IPS-NIHi7 (cell line): ENCODE data around the gene ASXL1.

Experiments used
- DNase-seq: peaks from one replicate; pipeline ENCODE4 v3.0.0; 2012; ENCODE audit warnings: mixed read lengths; ENCODE audit errors: extremely low spot score

ASXL1 gene

GRCh38 chr20:32453467-32454163 is 95.5 kb downstream of the ASXL1 start:
- DNase-seq: no peak

GRCh38 chr20:32454164-32455145 is 96.3 kb downstream of the ASXL1 start:
- DNase-seq: no peak

GRCh38 chr20:32455171-32455900 is 97.2 kb downstream of the ASXL1 start:
- no peak for DNase-seq

GRCh38 chr20:32455901-32456701 is 98.0 kb downstream of the ASXL1 start:
- no peak for DNase-seq

- peak; percentile 96 for DNase-seq
Measured at GRCh38 chr20:32456869-32457478, 98.8 kb downstream of the ASXL1 start.

GRCh38 chr20:32457479-32457986 is 99.4 kb downstream of the ASXL1 start:
- DNase-seq: peak; percentile 98

- DNase-seq: no peak
Measured at GRCh38 chr20:32458061-32458836, 100.1 kb downstream of the ASXL1 start.

- no peak for DNase-seq
Measured at GRCh38 chr20:32458837-32459220, 100.7 kb downstream of the ASXL1 start.

GRCh38 chr20:32460231-32460630 is 102.1 kb downstream of the ASXL1 start:
- no peak for DNase-seq

- no peak for DNase-seq
Measured at GRCh38 chr20:32460683-32461320, 102.7 kb downstream of the ASXL1 start.

- no peak for DNase-seq
Measured at GRCh38 chr20:32461836-32462600, 103.9 kb downstream of the ASXL1 start.

GRCh38 chr20:32462900-32463641 is 104.9 kb downstream of the ASXL1 start:
- DNase-seq: no peak

GRCh38 chr20:32463642-32464400 is 105.7 kb downstream of the ASXL1 start:
- DNase-seq: no peak

- no peak for DNase-seq
Measured at GRCh38 chr20:32464401-32465091, 106.4 kb downstream of the ASXL1 start.

GRCh38 chr20:32465092-32465900 is 107.2 kb downstream of the ASXL1 start:
- DNase-seq: no peak
